SW480 (cell line): ENCODE results near the gene PPP6R1.
"Not testable (repeated sequence)": the region's sequence is repeated elsewhere in the genome, so short reads cannot be mapped to it uniquely, and the experiment has no call there.

Experiments
- DNase-seq: peaks from one replicate; pipeline ENCODE4 v3.0.0-alpha.2; 2016; ENCODE audit warnings: low spot score

The PPP6R1 gene

GRCh38 chr19:55241935-55242464 is 16.8 kb downstream of the PPP6R1 start:
- no peak for DNase-seq

GRCh38 chr19:55241143-55241934 is 17.5 kb downstream of the PPP6R1 start:
- DNase-seq, result no peak

GRCh38 chr19:55240713-55241020 is 18.1 kb downstream of the PPP6R1 start:
- no peak for DNase-seq

- DNase-seq, result no peak
These were observed 19.8 kb downstream of the PPP6R1 start for GRCh38 chr19:55239004-55239403.

- DNase-seq, result no peak
These were observed 20.8 kb downstream of the PPP6R1 start for GRCh38 chr19:55238030-55238429.

GRCh38 chr19:55232986-55233385 is 25.8 kb downstream of the PPP6R1 start:
- DNase-seq, result no peak

- DNase-seq, result no peak
These were observed 26.6 kb downstream of the PPP6R1 start for GRCh38 chr19:55232286-55232602.

GRCh38 chr19:55231391-55232285 is 27.2 kb downstream of the PPP6R1 start:
- DNase-seq, result no peak

GRCh38 chr19:55230780-55231179 is 28.0 kb downstream of the PPP6R1 start:
- DNase-seq, result no peak

GRCh38 chr19:55230329-55230728 is 28.5 kb downstream of the PPP6R1 start:
- DNase-seq, result no peak

- no peak for DNase-seq
These were observed 29.0 kb downstream of the PPP6R1 start for GRCh38 chr19:55229789-55230182.

- no peak for DNase-seq
These were observed 29.6 kb downstream of the PPP6R1 start for GRCh38 chr19:55229145-55229788.

GRCh38 chr19:55228403-55229031 is 30.3 kb downstream of the PPP6R1 start, which contains the start of gene TMEM86B:
Gene TMEM86B (minus strand): TSS chr19:55228763. CDS start chr19:55228741, 22 bp downstream.
- no peak for DNase-seq

- no peak for DNase-seq
These were observed 30.8 kb downstream of the PPP6R1 start for GRCh38 chr19:55228015-55228391.

- DNase-seq, result no peak
These were observed 31.4 kb downstream of the PPP6R1 start for GRCh38 chr19:55227241-55228014.

- DNase-seq, result no peak
These were observed 32.0 kb downstream of the PPP6R1 start for GRCh38 chr19:55226788-55227187.

- DNase-seq, result no peak
These were observed 32.5 kb downstream of the PPP6R1 start for GRCh38 chr19:55226273-55226672.

- DNase-seq, result no peak
These were observed 33.3 kb downstream of the PPP6R1 start for GRCh38 chr19:55225415-55225958.

GRCh38 chr19:55224679-55225414 is 34.0 kb downstream of the PPP6R1 start:
- not testable (repeated sequence) for DNase-seq

- DNase-seq, result no peak
These were observed 34.7 kb downstream of the PPP6R1 start for GRCh38 chr19:55224038-55224665.
